GM18526 (cell line): Measurements from ENCODE around the gene EIF4E2.

Experiments used
- POLR2A ChIP-seq: IDR thresholded peaks from 3 replicates; pipeline ENCODE4 v1.6.1; 2011; ENCODE audit not compliant: insufficient read length; ENCODE audit errors: extremely low read depth

Gene EIF4E2

DNA sequence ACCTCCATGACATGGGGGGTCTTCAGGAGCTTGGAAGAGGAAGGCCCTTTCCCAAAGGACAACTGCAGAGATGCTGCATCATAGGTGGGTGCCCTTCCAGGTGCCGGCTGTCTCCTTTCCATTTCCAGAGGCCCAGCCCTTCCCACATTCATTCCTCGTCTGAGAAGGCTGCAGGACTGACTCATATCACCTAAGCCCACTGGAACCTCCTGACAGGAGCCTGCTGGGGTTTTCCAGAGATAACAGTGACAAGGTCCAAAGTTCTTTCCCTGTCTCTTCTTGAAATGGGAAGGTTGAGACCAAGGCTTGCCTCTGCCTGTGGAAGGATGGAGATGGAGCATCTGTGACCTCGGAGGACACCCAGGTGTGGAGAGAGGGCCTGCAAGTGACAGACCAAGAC is 33.9 kb upstream of the EIF4E2 start:
- TF ChIP-seq POLR2A = no peak

- TF ChIP-seq POLR2A = no peak
These were observed 31.6 kb upstream of the EIF4E2 start for GRCh38 chr2:232518844-232519243.

DNA sequence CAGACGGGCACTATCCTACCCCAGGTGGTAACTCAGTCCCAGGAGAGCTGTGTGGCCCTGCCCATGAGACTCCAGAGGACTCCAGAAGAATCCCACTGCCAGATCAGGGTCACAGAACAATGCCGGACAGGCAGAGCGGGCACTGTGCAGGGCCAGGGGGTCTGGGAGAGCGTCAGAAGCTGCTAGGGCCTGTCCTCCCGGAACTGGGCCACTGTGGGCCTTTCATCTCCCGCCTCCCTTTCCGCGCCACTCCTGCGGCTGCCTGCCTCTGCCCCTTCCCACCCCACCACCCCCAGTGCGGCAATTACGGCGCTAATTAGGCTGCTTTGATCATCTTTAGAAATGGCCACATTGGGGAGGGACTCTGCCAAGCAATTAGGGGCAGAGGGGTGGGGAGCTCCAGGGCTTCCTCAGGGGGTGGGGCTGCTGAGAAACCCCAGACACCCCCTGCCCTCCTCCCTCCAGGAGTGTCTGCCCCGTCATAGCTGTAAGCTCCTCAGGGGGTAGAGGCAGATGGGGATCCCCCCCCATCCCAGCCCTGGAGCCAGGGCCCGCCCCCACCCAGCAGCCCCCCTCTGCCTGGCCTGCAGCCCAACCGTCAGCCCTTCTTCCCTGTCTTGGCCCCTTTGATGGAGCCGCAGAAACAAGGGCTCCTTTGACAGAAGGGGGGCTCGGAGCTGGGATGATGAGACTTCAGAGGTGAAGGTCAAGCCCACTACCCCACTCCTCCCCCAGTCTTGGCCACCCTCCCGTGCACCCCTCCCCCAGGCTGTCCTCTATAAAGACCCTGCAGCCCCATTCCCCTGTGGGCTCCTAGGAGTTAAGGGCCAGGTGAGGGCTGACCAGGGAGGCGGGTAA is 30.7 kb upstream of the EIF4E2 start, which contains the start of gene PRSS56:
Gene PRSS56 (plus strand): TSS at position 808 of the 858 bp plus-strand sequence. CDS start 211 bp downstream, outside the sequence.
- no peak for TF ChIP-seq POLR2A

DNA sequence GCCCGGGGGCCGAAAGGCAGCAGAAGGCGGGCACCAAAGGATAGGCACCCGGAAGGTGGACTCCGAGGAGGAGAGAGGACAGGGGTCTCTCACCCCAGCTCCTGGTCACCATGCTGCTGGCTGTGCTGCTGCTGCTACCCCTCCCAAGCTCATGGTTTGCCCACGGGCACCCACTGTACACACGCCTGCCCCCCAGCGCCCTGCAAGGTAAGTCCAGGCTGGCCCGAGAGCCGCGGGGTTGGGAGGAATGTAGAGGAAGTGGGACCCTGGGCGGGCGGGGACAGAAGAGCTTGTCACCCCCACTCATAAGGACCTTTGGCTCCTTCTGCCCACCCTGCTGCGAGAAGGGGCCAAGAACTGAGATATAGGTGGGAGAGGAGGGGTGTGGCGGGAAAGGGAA is 30.0 kb upstream of the EIF4E2 start:
- TF ChIP-seq POLR2A = no peak

DNA sequence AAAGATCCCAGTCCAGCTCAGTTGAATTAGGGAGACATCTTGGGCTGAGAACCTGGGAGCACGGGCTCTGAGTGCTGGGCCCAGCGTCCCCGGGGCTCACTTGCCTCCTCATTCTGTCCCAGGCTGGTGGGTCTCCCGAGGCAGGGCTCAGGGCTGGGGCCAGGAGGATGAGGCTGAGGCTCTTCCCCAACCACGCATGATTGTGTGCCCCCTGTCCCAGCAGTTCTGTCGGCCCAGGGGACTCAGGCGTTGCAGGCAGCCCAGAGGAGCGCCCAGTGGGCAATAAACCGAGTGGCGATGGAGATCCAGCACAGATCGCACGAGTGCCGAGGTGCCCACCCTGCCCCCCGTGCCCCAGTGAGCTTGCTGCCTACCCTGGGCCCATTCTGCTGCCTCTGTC is 29.4 kb upstream of the EIF4E2 start:
- TF ChIP-seq POLR2A = no peak

- TF ChIP-seq POLR2A = no peak
These were observed 28.4 kb upstream of the EIF4E2 start for GRCh38 chr2:232521959-232522622.

GRCh38 chr2:232522623-232523401 is 27.7 kb upstream of the EIF4E2 start:
- no peak for TF ChIP-seq POLR2A

GRCh38 chr2:232523402-232523681 is 27.1 kb upstream of the EIF4E2 start:
- TF ChIP-seq POLR2A = no peak

DNA sequence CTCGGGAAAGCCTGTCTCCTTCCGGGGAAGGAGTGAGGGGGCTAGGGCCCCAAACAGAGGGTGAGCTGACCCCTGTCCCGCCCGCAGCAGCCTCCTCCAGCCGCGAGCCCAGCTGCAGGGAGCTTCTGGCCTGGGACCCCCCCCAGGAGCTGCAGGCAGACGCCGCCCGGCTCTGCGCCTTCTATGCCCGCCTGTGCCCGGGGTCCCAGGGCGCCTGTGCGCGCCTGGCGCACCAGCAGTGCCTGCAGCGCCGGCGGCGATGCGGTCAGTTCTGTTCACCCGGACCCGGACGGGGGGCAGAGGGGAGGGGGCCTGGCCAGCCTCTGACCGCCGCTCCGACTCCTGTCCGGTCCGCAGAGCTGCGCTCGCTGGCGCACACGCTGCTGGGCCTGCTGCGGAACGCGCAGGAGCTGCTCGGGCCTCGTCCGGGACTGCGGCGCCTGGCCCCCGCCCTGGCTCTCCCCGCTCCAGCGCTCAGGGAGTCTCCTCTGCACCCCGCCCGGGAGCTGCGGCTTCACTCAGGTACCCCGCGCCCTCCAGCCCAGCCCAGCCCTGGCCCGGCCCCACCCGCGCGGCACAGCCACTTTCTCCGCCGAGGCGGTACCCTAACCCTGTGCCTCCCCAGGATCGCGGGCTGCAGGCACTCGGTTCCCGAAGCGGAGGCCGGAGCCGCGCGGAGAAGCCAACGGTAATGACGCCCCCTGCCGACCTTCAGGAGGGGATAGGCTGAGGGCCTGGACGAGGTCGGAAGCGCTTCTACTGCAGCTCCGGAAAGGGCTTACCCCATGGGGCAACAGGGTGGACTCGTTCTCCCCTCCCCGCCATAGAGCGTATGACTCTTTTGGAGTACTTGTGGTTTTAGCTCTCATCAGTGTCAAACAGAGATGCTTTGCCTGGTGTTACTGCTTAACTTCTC is 26.5 kb upstream of the EIF4E2 start:
- TF ChIP-seq POLR2A = no peak

DNA sequence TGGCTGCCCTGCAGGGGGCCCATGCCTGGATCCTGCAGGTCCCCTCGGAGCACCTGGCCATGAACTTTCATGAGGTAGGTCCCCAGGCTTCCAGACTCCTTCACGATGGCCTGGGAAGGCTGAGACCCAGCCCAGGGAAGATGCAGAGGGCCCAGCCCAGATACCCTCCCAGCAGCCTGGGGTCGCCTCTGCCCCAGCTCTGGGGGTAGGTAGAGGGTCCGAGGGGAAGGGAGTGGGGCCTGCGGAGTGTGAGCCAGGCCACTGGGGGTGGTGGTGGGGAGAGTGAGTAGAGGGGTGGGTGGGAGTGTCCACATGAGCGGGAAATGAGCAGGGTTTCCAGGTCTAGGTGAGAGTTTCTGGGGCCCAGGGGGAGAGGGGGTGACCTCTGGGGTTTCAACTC is 25.7 kb upstream of the EIF4E2 start:
- TF ChIP-seq POLR2A = no peak

GRCh38 chr2:232525199-232525598 is 25.3 kb upstream of the EIF4E2 start:
- no peak for TF ChIP-seq POLR2A

DNA sequence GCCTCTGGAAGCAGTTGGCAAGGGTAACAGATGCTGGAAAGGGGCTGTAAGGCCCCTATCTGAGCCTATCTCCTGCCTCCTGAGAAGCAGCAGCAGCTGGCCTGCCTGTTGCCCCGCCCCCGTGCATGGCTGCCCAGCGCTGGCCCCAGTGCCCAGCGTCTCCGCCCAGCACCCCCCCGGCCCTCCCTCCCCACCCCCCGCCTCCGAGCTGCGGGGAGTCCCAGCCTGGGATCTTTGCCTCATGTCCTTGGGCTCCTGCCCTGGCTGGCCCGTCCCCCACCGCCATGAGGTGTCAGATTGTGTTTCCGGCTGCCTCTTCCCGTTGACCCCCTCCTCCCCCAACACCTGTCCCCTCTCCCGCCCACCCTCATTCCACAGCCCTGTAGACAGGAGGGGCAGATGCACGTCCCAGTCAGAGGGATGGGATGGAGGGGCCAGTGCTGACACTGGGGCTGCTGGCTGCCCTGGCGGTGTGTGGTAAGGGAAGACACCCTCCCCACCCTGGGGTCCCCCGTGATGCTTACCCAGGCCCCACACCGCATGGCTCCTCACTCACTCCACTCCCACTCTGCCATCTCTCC is 24.6 kb upstream of the EIF4E2 start, which contains the start of gene CHRND:
Gene CHRND (plus strand): TSS at position 370 of the 581 bp plus-strand sequence. CDS start 56 bp downstream, at position 426.
- no peak for TF ChIP-seq POLR2A

- no peak for TF ChIP-seq POLR2A
These were observed 24.0 kb upstream of the EIF4E2 start for GRCh38 chr2:232526372-232526941.

DNA sequence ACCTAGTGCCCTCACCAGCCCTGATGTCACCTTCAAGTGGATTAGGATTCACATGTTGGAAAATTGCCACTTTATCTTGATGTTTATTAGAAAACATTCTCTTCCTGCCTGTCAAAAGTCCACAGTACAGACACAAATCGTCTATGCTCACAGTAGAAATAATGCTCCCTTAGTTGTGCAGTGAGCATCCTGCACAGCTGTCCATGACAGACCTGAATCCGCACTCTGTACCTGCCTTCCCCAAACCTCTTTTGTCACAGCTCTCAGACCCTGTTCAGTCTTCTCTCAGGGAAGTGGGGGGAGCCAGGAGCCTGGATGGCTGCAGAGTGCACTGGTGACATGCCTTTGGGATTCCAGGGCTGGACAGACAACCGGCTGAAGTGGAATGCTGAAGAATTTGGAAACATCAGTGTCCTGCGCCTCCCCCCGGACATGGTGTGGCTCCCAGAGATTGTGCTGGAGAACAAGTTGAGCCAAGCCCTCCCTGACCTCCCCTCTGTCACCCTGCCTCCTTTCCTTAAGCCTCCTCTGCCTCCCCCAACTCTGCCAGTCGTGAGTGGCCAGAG is 22.5 kb upstream of the EIF4E2 start:
- no peak for TF ChIP-seq POLR2A
